Upper lobe of right lung (tissue), 1 donor: Measurements from ENCODE around the gene SLF2. TPM values are rescaled to one million over a fixed set of nuclear protein-coding genes. Genes with fewer than 3 reads are reported as not detected.

Source experiments
- ATAC-seq: fragments of 200-7000 bp; cut with Tn5 transposase; one replicate; pipeline ENCODE4 v1.9.1; 2020; ENCODE audit warnings: mild to moderate bottlenecking, moderate library complexity
- DNase-seq: peaks from one replicate; pipeline ENCODE4 v3.0.0-alpha.2; 2020
- H3K27ac ChIP-seq: fragments of 200-600 bp; one replicate; pipeline ENCODE4 v1.8.0; 2022
- H3K27me3 ChIP-seq: fragments of 200-600 bp; one replicate; pipeline ENCODE4 v1.8.0; 2022; ENCODE audit warnings: mild to moderate bottlenecking
- H3K36me3 ChIP-seq: fragments of 200-600 bp; one replicate; pipeline ENCODE4 v1.8.0; 2022
- H3K4me1 ChIP-seq: fragments of 200-600 bp; one replicate; pipeline ENCODE4 v1.8.0; 2022
- H3K4me3 ChIP-seq: fragments of 200-600 bp; one replicate; pipeline ENCODE4 v1.8.0; 2022; ENCODE audit warnings: mild to moderate bottlenecking
- H3K9me3 ChIP-seq: fragments of 200-600 bp; one replicate; pipeline ENCODE4 v1.8.0; 2022
- CTCF ChIP-seq: fragments of 200-600 bp; IDR thresholded peaks from one replicate; pipeline ENCODE4 v1.8.0; 2022; ENCODE audit warnings: antibody characterized with exemption
- intact Hi-C: fragments of 100-400 bp; cut with DNase I; formaldehyde crosslinking; loops from one replicate; pipeline ENCODE4 v1.11.0; 2022
- long read RNA-seq: library from polyadenylated mRNA; unstranded; transcript quantifications from one replicate; pipeline ENCODE4 v2.0.0, GENCODE V29; 2021
- total RNA-seq: library from RNA; stranded (reverse); fragmentation: NEBNext Ultra II Directional; extraction: Animal tissue kit (Norgen Biotek cat#: 25700); gene quantifications from one replicate; pipeline ENCODE4 v1.2.1, GENCODE V29; 2021
- donor health status: DM: no; HTN: yes; CAD: no; lungs with severe emphysema.

The SLF2 gene
- total RNA-seq, result 32.9 TPM
- long read RNA-seq, full-length matches to known transcripts, result 9 of 20 reads
- long read RNA-seq, partial matches to known transcripts, result 7 of 20 reads
- long read RNA-seq, other reads (novel, unspliced or antisense), result 4 of 20 reads

DNA sequence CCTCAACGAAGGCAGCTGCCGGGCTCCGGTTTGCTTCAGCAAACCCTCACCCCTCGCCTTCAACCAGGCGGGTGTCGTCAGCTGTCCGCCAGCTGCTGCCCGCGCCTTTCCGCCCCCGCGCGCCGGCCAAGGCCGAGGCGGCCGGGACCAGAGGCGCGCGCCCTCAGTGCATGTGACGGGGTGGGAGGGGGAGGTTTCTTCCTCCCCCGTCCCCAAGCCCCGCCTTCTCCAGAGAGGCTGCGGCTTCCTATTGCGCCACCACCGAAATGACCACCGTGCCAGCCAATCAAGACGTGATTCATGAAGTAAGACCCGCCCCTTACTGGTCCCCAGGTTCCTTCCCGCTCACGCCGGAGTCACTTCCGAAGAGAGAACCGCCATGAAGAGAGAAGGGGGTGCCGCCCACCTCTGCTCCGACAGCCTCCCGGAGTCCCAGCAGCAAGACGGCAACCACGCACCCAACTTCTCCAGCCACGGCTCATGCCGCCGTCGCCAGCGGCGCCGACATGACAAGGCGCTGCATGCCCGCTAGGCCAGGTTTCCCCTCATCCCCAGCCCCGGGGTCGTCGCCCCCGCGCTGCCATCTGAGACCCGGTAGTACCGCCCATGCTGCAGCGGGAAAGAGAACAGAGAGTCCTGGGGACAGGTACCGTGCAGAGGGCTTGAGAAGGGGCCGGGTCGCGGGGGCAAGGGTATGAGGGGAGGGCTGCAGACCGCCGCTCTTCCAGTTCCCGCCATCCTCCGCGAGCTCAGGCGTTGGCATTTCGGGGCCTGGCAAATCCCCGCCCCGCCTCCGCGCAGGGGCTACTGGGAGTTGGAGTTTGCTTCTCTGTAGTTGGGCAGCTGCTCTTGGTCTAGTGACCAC lies at the start of gene SLF2:
TSS of gene SLF2 (plus strand) at position 359 of the 865 bp plus-strand sequence. CDS start at position 507, 148 bp downstream.
- Histone ChIP-seq H3K27ac (peak within 1 kb of the TSS; percentile 94), H3K36me3 (peaks cover 27% of the 10 kb centered on the region), H3K27me3 (no peaks in the 10 kb centered on the region), H3K4me1 (peaks cover 27% of the 10 kb centered on the region), H3K9me3 (no peaks in the 10 kb centered on the region), H3K4me3 (peak within 1 kb of the TSS; percentile 98)
- DNase-seq (peak; percentile 98), ATAC-seq (peak; percentile 98)
- intact Hi-C loops, result no loop called here
- no peak for TF ChIP-seq CTCF

- intact Hi-C loops, result no loop called here
- H3K27me3 ChIP-seq, result peaks cover 17% of the 10 kb centered on the region
- no peak for ATAC-seq
- DNase-seq, result no peak
- no peaks in the 10 kb centered on the region for H3K9me3 ChIP-seq
- H3K36me3 ChIP-seq, result no peaks in the 10 kb centered on the region
- no peak for TF ChIP-seq CTCF
- H3K4me1 ChIP-seq, result no peaks in the 10 kb centered on the region
- H3K4me3 ChIP-seq, result no peak overlapping the region
- H3K27ac ChIP-seq, result no peak overlapping the region
These were observed 49.3 kb upstream of the SLF2 start for GRCh38 chr10:100863433-100863832.

DNA sequence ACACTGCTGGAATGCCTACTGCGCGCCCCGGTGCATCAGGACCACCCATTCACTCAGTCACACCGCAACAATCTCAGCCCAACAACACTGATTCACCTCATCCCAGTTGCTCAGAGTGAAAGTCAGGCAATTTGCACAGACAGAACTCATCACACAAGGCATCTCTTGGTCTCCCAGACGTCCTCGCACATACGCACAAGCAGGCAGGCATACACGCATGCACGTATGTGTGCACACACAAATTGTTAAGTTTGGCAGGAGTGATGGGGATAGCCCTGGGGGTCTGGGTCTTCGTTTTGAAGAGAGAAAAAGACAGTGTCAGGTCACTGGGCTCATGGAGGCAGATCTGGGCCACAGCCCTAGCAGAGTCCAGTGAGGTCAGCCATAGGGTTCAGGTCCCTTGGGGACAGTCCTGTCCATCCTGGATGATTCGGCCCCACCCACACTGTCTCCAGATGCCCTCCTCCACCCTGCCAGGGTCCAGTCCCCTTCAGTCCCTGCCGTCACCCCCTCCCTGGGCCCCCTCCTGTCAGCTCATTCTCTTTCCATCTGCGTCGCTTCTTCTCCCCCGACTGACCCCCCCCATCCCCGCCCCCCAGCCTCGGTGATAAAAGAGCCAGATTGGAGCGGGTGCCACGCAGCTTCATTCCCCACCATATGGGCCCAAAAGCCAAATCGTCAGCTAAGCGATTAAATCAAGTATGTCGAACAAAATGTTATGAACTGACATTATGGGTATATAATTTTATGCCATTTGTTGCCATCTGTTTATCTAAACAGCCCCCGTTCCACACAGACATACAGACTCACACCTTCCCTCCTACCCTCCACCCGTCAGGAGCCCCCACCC lies 48.5 kb upstream of the SLF2 start:
- ATAC-seq (no peak), DNase-seq (no peak)
- intact Hi-C loops, result no loop called here
- H3K36me3 ChIP-seq, result no peaks in the 10 kb centered on the region
- peaks cover 23% of the 10 kb centered on the region for H3K27me3 ChIP-seq
- TF ChIP-seq CTCF, result no peak
- no peak overlapping the region for H3K27ac ChIP-seq
- H3K4me1 ChIP-seq, result no peaks in the 10 kb centered on the region
- H3K4me3 ChIP-seq, result no peak overlapping the region
- H3K9me3 ChIP-seq, result no peaks in the 10 kb centered on the region

DNA sequence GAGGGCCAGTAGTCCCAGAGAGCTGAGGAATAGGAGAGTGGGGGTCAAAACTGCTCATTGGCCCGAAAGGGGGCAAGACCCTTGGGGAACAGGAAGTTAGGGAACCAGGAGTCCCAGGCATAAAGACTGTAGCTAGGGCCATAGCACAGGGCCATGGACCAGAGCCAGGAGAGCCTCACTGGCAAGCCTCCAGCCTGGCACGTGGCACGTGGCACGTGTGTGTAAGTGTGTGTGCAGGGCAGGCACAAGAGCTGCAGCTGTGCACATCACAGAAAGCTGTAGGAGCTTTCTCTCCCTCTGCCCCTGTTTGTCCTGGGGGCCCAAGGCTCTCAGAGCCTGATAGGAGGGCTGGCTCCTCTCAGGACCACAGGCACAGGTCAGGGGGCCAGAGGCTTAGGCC lies 47.8 kb upstream of the SLF2 start:
- TF ChIP-seq CTCF, result no peak
- peaks cover 23% of the 10 kb centered on the region for H3K27me3 ChIP-seq
- no peak for DNase-seq
- H3K36me3 ChIP-seq, result no peaks in the 10 kb centered on the region
- no peak overlapping the region for H3K4me3 ChIP-seq
- ATAC-seq, result no peak
- no peaks in the 10 kb centered on the region for H3K9me3 ChIP-seq
- intact Hi-C loops, result no loop called here
- H3K4me1 ChIP-seq, result no peaks in the 10 kb centered on the region
- no peak overlapping the region for H3K27ac ChIP-seq

GRCh38 chr10:100866010-100866409 lies 46.8 kb upstream of the SLF2 start:
- H3K27ac ChIP-seq, result no peak overlapping the region
- TF ChIP-seq CTCF, result no peak
- no peak for ATAC-seq
- peaks cover 23% of the 10 kb centered on the region for H3K27me3 ChIP-seq
- H3K9me3 ChIP-seq, result no peaks in the 10 kb centered on the region
- no peak overlapping the region for H3K4me3 ChIP-seq
- H3K36me3 ChIP-seq, result no peaks in the 10 kb centered on the region
- no peaks in the 10 kb centered on the region for H3K4me1 ChIP-seq
- DNase-seq, result no peak
- intact Hi-C loops, result no loop called here
